Ishikawa (cell line): Measurements from ENCODE around the gene PPIL3.
A peak's percentile ranks its signal among the peaks of the same experiment; 100 is the strongest.

Experiments used
- CEBPB ChIP-seq: IDR thresholded peaks from 2 replicates; pipeline ENCODE4 v1.6.1; 2012
- CREB1 ChIP-seq: IDR thresholded peaks from 2 replicates; pipeline ENCODE4 v1.6.1; 2012; ENCODE audit warnings: low read depth
- EGR1 ChIP-seq: IDR thresholded peaks from 2 replicates; pipeline ENCODE4 v1.6.1; 2012
- EP300 ChIP-seq: IDR thresholded peaks from 2 replicates; pipeline ENCODE4 v1.6.1; 2012; ENCODE audit warnings: borderline replicate concordance
- FOXM1 ChIP-seq: IDR thresholded peaks from 2 replicates; pipeline ENCODE4 v1.6.1; 2012; ENCODE audit warnings: low read depth, borderline replicate concordance
- NFIC ChIP-seq: IDR thresholded peaks from 2 replicates; pipeline ENCODE4 v1.6.1; 2012
- RAD21 ChIP-seq: IDR thresholded peaks from 2 replicates; pipeline ENCODE4 v1.6.1; 2012; ENCODE audit warnings: low read depth
- TAF1 ChIP-seq: IDR thresholded peaks from 2 replicates; pipeline ENCODE4 v1.6.1; 2012; ENCODE audit warnings: low read depth, mild to moderate bottlenecking
- TCF12 ChIP-seq: IDR thresholded peaks from 2 replicates; pipeline ENCODE4 v1.6.1; 2012; ENCODE audit warnings: low read depth
- TEAD4 ChIP-seq: IDR thresholded peaks from 2 replicates; pipeline ENCODE4 v1.6.1; 2012
- YY1 ChIP-seq: IDR thresholded peaks from 2 replicates; pipeline ENCODE4 v1.6.1; 2012; ENCODE audit warnings: low read depth
- ZBTB7A ChIP-seq: IDR thresholded peaks from 2 replicates; pipeline ENCODE4 v1.6.1; 2012; ENCODE audit warnings: low read depth
- TF ChIP-seq, protein P1 (sequence below): IDR thresholded peaks from 2 replicates; pipeline ENCODE4 v1.6.1; 2012
- TF ChIP-seq, protein P2 (sequence below): IDR thresholded peaks from 2 replicates; pipeline ENCODE4 v1.6.1; 2012; ENCODE audit warnings: low read depth, mild to moderate bottlenecking
- TF ChIP-seq, protein P3 (sequence below): IDR thresholded peaks from 2 replicates; pipeline ENCODE4 v1.6.1; 2012

PPIL3 gene

DNA sequence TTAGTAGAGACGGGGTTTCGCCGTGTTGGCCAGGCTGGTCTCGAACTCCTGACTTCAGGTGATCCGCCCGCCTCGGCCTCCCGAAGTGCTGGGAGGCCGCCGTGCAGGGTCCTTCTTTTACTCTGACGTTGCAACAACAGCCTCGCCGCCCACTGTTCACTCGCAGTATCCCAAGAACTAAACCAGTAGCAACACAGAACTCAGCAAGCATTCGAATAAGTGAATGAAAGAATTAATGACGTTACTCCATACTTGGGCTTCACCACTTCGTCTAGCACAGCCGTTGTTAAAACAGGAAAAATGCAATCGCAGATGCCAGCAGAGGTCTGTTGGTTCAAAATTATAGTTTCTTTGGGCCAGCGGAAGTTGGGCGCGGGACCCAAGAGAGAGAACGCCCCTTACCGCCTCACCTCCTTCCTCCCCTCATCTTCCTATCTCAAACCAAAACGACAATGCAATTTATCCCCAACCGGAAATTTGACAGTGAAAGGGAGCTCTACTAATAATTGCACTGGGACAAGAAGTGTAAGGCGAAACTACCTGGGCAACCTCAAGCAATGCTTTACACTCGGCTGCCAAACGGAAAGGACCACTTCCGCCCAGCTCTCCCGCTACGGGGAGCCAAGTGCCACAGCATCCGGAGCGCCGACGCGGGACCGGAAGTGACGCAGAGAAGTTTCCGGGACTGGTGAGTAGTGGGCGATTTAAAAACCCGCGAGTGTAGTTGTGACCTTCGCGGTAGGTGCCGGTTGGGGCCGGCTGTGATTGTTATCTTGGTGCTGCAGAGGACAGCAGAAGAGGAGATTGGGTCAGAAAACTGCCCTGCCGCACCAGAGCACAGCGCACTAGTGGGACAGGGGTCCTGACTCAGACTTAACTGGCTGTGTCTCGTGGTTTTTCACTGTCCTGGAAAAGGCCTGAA is at the start of gene PPIL3, which contains the start of gene NIF3L1:
PPIL3 (minus strand) TSS at position 374 of the 922 bp plus-strand sequence. CDS start 1,462 bp downstream, outside the sequence.
NIF3L1 (plus strand) TSS at position 668 of the 922 bp plus-strand sequence. CDS start 2,573 bp downstream, outside the sequence.
- TF ChIP-seq RAD21: no peak
- TF ChIP-seq YY1: peak; percentile 61; the same call in 1 of the 2 replicates
- TF ChIP-seq NFIC: peak; percentile 61; the same call in 1 of the 2 replicates
- no peak for TF ChIP-seq TEAD4
- 0 out of 2 replicates have a peak, but pooled peaks have one; percentile 29 for TF ChIP-seq FOXM1
- no peak for TF ChIP-seq CEBPB
- TF ChIP-seq EGR1: no peak; the same call in 1 of the 2 replicates
- peak; percentile 34; the same call in 1 of the 2 replicates for TF ChIP-seq EP300
- TF ChIP-seq, protein P1, sequence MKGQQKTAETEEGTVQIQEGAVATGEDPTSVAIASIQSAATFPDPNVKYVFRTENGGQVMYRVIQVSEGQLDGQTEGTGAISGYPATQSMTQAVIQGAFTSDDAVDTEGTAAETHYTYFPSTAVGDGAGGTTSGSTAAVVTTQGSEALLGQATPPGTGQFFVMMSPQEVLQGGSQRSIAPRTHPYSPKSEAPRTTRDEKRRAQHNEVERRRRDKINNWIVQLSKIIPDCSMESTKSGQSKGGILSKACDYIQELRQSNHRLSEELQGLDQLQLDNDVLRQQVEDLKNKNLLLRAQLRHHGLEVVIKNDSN: no peak
- TF ChIP-seq, protein P2, sequence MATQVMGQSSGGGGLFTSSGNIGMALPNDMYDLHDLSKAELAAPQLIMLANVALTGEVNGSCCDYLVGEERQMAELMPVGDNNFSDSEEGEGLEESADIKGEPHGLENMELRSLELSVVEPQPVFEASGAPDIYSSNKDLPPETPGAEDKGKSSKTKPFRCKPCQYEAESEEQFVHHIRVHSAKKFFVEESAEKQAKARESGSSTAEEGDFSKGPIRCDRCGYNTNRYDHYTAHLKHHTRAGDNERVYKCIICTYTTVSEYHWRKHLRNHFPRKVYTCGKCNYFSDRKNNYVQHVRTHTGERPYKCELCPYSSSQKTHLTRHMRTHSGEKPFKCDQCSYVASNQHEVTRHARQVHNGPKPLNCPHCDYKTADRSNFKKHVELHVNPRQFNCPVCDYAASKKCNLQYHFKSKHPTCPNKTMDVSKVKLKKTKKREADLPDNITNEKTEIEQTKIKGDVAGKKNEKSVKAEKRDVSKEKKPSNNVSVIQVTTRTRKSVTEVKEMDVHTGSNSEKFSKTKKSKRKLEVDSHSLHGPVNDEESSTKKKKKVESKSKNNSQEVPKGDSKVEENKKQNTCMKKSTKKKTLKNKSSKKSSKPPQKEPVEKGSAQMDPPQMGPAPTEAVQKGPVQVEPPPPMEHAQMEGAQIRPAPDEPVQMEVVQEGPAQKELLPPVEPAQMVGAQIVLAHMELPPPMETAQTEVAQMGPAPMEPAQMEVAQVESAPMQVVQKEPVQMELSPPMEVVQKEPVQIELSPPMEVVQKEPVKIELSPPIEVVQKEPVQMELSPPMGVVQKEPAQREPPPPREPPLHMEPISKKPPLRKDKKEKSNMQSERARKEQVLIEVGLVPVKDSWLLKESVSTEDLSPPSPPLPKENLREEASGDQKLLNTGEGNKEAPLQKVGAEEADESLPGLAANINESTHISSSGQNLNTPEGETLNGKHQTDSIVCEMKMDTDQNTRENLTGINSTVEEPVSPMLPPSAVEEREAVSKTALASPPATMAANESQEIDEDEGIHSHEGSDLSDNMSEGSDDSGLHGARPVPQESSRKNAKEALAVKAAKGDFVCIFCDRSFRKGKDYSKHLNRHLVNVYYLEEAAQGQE: no peak
- TF ChIP-seq, protein P3, sequence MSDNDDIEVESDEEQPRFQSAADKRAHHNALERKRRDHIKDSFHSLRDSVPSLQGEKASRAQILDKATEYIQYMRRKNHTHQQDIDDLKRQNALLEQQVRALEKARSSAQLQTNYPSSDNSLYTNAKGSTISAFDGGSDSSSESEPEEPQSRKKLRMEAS: peak; percentile 88
- TF ChIP-seq CREB1: peak; percentile 85
- TF ChIP-seq TAF1: peak; percentile 86
- TF ChIP-seq ZBTB7A: no peak; the same call in 1 of the 2 replicates
- peak; percentile 49 for TF ChIP-seq TCF12

DNA sequence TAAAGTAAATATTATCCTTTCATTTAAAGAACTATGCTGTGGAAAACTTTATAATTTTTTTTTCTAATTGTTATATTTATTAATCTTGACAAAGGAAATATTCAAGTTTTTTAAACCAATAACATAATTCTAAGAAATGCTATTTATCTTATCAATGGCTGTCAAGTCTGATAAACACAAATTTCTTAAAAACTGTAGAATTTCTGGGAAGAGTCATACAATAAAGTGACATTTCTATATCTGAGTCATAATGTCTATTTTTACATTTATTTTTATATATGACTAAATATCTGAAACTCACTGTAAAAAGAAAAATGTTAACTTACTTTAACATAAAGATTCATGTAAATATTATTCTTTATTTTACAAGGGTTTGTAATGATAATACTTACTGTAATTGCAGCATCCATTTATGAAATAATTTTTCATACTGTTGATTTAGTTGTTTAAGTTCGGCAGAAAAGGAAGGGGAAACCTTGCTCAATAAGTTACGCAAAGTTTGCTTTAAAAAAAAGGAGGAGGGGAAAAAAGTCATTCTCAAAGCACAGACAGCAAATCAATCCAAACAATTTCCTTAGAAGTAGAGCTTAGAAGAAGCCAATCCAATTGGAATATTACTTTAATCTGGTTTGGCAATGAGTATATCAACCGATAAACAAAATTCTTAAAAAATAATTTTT is 42.2 kb upstream of the PPIL3 start:
- TF ChIP-seq ZBTB7A: no peak
- TF ChIP-seq YY1: no peak
- TF ChIP-seq CEBPB: no peak
- TF ChIP-seq FOXM1: no peak
- TF ChIP-seq, protein P1: no peak
- TF ChIP-seq TCF12: no peak
- no peak for TF ChIP-seq EP300
- TF ChIP-seq, protein P2: no peak
- TF ChIP-seq, protein P3: no peak
- no peak for TF ChIP-seq NFIC
- no peak for TF ChIP-seq TEAD4

DNA sequence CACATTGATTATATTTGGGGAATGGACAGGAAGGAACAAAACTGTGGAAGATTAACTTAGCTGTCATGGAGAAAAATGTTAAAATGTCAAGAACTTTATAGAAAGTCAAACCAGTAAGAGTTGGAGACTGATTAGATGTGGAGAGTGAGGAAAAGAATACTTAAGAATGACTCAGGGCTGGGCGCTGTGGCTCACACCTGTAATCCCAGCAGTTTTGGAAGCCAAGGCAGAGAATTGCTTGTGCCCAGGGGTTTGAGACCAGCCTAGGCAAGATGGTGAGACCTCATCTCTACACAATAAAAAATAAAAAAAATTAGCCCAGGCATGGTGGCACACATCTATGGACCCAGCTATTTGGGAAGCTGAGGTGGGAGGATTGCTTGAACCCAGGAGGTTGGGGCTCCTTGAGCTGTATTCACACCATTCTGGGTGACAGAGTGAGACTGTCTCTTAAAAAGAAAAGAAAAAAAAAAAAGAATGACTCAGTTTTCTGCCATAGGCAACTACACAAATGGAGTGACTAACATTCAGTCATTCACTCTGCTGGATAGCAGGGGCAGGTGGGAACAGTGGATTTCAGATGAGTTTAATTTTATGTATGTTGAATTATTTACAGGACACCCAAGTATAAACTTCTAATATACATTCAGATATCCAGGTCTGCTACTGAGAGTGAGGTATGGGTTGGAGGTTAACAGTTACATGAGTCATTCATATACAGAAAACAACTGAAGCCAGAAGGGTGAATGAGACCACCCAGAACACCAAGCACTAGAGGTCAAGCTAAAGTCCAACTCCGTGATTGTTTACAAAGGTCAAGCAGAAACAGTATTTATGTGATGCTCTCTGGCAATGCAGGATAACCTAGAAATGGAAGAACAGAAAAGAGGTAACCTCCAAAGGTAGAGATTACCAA is 40.7 kb upstream of the PPIL3 start:
- TF ChIP-seq TCF12 (no peak), ZBTB7A (no peak), RAD21 (no peak), EGR1 (no peak), EP300 (no peak), CREB1 (no peak), YY1 (no peak), TAF1 (no peak), CEBPB (no peak), TEAD4 (no peak), NFIC (no peak), FOXM1 (no peak)
- TF ChIP-seq, protein P1: no peak
- TF ChIP-seq, protein P2: no peak
- TF ChIP-seq, protein P3: no peak
